Stimulated activated CD4-positive, alpha-beta T cell treated with anti-CD3 and anti-CD28 coated beads, Interleukin-15, amount 100 ng/mL, for 48 hours (primary cell): ENCODE data around the gene VPS45.

Source experiments
- DNase-seq, 2 donors: peaks; one replicate each; pipeline ENCODE4 v3.0.0-alpha.2; 2020; ENCODE audit warnings: low read depth in 2 of 2

The VPS45 gene

DNA sequence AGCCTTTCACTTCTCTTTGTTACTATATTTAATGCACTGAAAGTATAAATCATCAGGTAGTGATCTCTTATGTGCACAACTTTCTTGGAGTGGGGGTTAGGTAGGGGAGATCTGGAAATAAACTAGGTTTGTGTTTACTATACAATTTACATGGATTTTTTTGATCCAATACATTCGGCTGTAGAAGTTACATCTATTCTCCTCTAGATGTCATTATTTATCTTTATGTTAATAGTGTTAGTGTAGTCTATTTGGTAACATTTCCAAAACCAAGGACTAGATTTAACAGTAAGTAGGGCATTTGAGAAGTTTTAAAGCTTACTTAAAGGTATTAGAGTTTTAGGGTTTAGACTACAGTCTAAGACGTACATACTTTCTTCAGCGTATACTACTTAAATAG is 5.4 kb downstream of the VPS45 start:
- no peak for DNase-seq

DNA sequence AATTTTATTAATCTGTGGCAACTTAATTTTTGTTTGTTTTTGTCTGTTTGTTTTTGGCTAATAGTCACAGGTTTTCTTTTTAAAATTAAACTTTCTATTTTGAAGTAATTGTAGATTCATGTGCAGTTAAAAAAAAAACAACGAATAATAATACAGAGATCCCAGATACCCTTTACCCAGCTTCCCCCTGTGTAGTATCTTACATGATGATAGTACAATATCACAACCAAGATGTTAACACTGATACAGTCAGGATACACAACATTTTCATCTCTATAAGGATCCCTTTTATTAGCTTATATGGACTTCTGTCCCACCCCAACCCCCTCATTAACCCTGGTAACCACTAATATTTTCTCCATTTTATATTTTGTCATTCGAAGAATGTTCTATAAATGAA is 5.9 kb downstream of the VPS45 start:
- DNase-seq: no peak

DNA sequence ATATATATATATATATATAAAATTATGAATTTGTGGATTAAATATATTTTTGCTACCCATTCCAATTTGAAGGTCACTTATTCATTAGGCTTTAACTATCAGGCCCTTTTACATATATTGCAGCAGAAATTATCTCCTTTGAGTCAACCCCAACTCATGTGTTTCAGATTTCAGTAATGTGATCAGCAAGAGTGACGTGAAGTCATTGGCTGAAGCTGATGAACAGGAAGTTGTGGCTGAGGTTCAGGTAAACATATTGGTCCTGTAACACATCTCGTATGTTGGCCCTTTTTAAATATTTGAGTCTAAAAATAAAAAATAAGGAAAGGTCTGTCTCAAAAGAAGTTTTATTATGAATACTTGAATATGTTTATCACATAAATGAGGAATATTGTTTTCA is 8.5 kb downstream of the VPS45 start:
- no peak for DNase-seq

DNA sequence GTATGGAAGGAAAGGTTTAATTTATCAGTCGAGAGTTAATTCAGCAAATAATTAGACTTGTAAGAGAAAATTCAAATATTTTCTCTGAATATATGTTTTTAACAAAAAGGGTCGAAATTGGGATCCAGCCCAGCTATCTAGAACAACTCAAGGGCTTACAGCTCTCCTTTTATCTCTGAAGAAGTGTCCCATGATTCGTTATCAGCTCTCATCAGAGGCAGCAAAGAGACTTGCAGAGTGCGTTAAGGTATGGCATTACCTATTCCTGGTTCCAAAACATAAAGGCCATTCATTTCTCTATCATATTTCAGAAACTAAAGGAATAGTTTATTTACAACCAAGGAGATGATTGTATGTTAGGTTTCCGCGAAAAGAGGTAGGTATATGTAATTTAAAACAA is 9.4 kb downstream of the VPS45 start:
- DNase-seq: no peak

DNA sequence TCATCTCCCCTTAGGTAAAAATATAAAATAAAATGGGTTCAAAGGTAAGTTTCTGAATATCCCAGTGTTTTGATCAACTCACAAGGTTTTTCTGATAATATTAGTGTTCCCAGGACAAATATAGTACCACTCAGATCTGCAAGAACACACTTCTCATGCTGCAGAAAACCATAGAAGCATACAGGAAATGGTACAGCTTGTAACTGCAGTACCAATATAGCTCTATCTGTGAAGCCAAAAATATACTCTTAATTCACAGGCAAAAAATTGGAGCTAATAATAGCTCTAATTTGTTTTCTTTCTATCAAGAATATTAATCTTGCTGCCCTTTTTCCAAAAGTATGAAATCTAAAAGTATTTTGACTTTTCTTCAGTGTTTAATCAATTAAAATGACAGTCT is 13.2 kb downstream of the VPS45 start:
- no peak for DNase-seq

DNA sequence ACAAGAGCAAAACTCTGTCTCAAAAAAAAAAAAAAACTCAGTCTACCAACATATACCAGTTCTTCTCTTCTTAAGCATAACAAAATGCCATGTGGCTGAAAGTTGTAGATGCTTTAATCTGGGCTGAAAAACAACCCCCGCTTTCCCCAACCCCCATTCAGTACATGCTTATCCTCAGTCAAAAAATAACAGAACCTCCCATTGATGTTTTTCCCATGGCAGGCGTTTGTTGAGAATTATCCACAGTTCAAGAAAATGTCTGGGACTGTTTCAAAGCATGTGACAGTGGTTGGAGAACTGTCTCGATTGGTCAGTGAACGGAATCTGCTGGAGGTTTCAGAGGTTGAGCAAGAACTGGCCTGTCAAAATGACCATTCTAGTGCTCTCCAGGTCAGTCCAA is 14.9 kb downstream of the VPS45 start:
- DNase-seq: no peak

DNA sequence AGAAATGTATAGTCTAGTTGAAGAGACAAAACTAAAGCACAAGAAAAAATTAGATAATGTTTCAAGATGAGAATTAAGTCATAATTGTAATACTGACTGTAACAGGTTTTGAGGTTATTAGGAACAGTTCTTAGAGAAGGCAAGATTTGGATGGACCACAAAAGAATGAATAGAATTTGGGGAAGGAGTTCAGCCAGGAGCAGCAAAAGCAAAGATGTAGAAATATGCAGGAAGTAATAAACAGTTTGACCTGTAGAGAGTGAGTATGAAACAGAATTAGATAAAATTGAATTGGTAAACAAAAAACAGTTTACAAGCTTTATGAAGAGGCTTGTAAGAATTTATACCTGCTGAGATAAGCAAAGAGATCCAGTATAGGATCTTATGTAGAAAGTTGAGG is 16.3 kb downstream of the VPS45 start:
- no peak for DNase-seq

DNA sequence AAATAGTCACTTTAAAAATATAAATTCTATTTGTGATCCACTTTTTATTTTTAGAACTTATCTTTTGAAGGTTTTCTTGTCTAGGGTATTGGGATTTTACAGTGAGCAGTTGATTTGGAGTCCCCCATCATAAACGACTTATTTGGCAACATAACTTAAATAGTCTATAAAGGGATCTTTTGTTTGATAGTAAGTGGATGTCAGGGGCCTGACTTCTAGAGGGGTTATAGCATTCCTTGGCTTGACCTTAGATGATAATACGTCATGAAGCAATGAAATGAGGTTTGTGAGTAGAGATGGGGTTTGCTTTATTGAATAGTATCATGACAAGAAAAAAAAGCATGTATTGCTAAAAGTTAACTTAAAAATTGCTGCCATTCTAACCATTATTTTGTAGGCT is 17.8 kb downstream of the VPS45 start:
- no peak for DNase-seq

DNA sequence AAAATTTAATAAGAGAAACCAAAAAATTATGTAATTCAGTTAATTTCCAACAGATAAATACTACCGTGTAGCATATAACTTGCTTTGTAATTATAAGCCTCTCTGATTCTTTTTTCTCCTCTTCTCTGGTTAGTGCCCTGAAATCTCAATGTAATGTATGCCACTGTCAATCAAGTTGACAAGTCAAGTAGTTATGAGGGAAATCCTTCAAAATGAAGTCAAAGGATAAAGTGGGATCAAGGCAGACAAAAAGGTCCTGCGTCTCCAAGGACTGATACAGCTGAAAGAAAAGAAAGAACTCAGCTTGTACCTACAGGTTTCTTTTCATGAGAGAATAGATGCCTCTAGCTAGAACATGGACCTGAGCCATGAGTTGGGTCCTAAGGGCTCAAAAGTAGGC is 19.8 kb downstream of the VPS45 start:
- DNase-seq: no peak

DNA sequence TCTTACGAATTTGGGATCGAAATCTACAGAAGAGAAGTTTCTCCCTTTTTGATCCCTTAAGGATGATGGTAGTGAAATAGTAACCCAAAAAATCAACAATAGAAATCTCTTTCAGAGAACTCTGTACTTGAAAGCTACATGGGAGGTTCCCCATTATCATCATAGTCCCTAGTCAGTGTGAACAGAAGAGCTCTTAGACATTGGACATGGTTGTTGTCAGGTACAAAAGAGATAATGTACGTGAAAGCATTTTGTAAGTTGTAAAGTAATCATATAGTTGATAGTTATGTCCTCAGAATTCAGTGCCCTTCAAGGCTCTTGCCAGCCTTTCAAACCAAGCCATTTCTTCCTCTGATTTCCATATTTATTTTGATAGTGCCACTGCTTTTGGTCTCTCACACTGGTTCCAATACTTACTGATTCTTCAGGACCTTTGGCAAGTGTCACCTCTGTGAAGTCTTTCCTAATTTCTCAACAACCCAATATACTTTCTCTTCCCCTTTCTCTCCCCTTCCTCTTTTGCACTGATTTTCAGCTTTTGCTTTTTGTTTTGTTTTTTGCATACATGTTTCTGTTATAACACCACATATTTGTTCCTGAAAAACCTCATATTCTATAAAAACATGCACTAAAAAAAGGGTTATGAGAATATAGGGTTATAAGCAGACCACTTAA is 22.4 kb downstream of the VPS45 start:
- DNase-seq: no peak

DNA sequence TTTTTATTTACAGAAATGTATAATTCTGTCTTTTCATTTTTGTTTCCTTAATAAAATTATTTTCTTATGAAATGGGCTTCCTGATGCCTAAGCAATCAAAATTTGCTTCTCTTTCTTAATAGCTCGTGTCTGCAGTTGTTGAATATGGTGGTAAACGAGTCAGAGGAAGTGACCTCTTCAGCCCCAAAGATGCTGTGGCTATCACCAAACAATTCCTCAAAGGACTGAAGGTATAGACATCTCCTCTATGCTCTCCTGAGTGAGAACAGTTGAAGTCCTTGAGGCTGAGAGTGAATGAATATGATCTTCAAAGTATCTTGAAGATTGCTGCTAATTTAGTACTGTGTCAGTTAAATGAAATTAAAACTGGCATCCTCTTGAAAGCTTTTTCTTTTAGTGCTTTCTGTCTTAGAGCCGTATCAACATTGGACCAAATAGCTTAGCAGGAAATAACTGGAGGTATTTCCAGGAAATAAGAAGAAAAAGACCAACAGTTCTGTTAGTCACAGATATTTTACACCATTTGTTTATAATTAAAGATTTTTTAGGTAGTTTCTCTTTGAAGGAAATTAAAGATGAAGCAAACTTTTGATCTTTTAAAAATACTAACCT is 24.7 kb downstream of the VPS45 start:
- DNase-seq: no peak

DNA sequence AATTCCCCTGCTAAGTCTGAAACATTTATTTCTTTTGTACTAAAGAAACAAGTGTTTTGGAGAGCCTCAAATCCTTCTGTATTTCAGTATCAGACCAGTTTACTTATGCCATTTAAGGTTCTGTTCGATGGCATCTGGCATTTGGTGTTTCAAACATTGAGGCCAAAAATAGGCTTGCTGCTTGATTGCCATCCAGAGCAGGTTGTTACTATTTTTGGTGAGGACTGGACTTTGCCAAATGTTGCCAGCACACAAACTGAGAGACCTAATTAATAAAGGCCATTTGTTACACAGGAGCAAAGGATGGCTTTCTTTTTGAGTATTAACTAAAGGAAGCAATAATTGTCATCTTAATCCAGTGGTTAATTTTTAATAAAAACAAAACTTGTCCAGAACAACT is 26.2 kb downstream of the VPS45 start:
- DNase-seq: no peak

DNA sequence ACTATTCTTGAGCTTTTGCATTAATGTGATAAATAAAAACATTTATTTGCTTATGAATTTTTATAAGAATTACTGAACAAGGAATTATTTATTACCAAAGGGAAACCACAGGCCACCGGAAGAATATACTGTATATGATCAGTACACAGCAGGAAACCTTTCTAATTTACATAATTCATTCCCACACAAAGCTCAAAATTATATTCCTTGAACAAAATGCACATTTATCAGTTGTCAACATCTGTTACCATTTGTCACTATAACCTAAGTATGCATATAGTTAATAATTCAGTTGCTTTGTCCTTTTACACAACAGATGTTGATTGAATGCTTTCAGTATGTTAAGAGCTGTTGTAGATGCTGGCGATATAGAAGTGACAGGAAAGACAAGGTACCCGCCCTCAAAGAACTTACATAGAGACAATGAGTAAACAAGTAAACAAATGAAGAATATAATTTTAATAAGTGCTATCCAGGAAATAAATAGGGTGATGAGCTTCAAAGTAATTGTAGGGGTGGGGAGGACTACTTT is 27.2 kb downstream of the VPS45 start:
- DNase-seq: no peak

DNA sequence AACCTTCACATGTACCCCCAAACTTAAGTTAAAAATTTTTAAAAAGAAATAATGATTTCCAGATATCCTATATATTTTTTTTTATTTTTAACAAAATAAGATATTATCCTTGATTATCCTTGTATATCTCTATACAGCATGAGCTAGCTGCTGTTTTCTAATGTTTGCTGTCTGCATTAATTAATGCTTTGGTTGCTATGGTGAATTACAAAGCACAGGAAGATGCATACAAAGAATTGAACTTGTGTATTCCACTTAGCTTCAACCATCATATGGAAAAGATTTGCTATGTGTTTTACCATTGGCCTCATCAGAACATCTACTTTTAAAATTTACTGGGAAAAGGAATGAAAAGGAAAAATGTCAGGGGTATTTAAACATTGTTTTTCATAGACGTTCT is 35.4 kb downstream of the VPS45 start:
- DNase-seq: no peak

DNA sequence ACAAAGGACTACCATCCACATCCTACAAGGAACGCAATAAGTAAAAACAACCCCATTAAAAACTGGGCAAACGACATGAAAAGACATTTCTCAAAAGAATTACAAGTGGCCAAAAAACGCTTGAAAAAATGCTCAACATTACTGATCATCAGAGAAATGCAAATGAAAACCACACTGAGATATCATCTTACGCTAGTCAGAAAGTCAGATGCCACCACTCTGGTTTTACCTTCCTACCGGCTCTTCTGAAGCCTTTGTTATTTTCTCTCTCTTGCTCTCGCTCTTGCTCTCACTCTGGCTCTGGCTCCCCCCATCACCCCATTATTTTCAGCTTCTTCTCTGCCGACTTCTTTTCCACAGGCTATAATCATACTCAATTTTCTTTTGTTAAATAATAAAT is 38.8 kb downstream of the VPS45 start:
- no peak for DNase-seq

DNA sequence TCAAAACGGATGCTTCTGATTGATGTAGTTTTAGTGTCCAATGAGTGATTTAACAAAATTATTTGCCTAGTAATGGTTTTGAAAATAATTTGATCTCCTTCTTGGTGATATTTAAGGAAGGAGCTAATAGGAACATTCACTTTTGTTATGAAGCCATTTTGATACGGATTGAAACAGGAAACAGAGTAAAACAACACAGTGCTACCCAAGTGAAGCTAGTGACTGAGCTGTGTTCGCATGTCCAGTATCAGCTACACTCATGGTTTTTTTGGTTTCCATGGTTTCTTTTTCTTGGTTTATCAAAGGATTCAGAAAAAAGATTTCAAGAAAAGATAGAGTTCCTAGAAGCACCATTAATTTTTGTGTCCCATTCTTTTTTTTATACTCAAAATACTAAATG is 42.0 kb downstream of the VPS45 start:
- no peak for DNase-seq

DNA sequence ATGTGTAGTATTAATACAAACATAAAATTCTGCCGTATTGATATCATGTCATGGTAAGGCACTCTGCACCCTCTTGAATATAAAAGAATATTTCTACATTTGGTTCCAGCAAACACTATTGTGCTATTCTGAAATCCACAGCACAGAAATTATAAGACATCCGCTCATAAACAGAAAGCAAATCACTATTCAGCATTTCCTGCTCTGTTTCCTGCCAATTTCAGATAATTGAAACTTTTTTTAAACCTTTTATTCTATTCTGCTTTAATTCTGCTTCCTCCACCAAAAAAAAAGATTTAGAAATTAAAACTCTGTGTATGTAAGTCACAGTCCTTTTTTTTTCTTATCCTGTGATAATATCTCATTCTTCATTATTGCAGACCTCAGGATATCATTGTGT is 42.5 kb downstream of the VPS45 start:
- DNase-seq: no peak

DNA sequence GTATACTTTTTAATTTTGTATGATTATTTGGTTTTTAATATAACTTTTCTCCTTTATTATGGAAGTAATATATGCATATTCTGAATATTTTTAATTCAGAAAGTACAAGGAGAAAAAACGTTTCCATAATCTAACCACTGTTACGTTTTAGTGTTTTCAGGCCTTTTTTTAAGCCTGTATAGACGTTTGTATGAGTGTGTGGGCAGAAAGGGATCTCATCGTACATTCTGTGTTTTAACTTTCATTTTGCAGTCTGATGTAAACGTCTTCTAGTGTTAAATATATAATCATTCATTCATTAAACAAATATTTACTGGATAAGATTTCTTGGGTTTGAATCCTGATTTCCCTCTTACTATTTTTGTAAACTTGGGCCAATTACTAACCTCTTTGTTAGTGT is 44.1 kb downstream of the VPS45 start:
- DNase-seq: no peak

DNA sequence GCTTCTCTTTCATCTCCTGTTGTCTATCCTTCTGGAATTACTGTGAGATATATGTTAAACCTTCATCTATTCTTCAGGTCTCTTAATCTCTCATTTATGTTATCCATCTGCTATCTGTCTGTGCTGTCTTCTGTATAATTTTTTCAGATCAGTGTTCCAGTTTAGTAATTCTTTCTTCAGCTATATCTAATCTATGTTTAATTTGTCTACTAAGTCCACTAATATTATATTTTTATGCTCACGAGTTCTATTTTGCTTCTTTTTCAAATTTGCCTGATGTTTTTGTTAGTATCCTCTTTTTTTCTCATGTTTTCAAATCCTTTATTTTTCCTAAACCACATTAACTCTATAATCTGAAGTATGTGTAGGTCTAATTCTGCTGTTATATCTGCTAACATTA is 47.5 kb downstream of the VPS45 start:
- no peak for DNase-seq

DNA sequence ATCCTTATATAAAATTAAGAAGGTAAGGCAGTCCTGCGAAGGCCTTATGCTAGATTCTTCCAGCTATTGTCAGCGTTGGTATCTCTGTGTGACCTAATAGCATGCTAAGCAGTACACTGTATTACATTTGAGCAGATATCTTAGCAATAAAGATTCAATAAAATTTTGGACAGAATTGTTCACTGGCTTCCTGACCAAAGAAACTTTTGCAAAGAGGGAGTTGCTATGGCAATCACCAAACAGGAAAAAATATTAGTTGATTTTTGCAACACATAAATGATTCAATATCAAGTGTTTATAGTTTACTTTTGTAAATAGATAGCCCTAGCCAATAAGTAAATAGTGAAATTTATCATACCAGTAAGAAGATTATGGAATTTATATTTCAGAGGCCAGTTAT is 51.1 kb downstream of the VPS45 start:
- no peak for DNase-seq

DNA sequence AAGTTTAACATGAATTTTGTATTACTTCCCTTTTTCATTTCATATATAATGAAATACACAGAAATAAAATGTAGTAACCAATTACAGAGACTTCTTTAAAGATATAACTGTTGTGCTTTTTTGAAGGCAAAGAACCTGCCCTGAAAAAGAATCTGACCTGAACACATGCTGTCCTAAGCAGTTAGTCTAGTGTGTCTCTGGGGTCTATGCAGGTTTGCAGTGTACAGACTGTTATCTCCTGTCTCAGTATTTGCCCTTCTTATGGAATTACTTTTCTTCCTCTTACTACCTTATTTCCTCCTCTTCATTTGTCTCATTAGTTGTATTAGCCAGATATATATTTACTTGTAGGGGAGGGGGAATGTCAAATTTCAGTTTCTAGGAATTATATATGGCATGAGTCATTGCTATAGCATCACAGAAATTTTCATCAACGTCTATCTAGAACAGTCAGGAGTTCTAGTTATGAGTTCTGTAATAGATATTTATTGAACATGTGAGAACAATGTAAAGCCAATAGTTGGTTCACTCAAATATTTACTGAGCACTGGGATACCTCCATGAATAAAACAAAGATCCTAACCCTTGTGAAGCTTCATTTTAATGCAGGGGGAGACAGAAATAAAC is 53.8 kb downstream of the VPS45 start:
- no peak for DNase-seq

DNA sequence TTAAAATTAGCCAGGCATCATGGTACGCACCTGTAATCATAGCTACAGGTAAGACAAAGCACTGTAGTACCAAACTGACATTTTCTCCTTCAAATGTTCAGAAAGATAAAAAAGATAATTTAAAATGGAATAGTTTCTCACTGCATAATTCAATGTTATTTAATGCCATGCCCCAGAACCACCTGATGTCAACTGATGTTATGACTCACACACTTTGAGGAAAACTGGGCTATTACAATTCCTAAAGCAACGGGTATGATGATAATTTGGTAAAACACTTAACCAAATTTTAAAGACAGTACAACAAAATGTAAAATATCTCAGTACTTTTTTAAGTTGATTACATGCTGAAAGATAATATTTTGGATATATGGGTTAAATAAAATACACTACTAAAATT is 59.2 kb downstream of the VPS45 start:
- no peak for DNase-seq

DNA sequence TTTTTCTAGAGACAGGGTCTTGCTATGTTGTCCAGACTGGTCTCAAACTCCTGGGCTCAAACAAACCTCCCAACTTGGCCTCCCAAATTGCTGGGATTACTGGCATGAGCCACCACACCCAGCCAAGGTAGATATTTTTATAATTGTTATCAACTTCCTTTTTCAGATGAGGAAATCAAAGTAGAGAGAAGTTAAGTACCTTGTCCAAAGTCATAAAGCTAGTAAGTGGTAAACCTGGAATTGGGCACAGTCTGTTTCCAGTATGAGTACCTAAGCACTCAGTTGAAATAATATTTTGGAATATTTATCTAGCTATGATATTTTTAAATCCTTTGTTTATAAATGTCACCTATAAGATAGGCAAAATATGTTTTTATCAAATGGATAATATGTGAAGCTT is 59.9 kb downstream of the VPS45 start:
- no peak for DNase-seq
